Neutrophil (primary cell): ENCODE results near the gene NKG7.

ENCODE experiments used
- H3K27ac ChIP-seq: fragments of 200-600 bp; sonication (generic); 2 replicates; pipeline ENCODE4 v1.5.1; 2016; ENCODE audit warnings: mild to moderate bottlenecking, moderate library complexity
- H3K27me3 ChIP-seq: fragments of 200-600 bp; sonication (generic); 2 replicates; pipeline ENCODE4 v1.6.0; 2016; ENCODE audit warnings: mild to moderate bottlenecking
- H3K36me3 ChIP-seq: fragments of 200-600 bp; sonication (generic); 2 replicates; pipeline ENCODE4 v1.5.1; 2017
- H3K4me1 ChIP-seq, 2 experiments: fragments of 200-600 bp in 1 of 2; sonication (generic) in 1 of 2; 1 replicate in 1 of 2; 2 replicates in 1 of 2; pipeline versions ENCODE4 v1.5.1 to v1.6.1; 2013 to 2016; ENCODE audit warnings: low read depth in 1 of 2, low read length in 1 of 2, mild to moderate bottlenecking in 1 of 2, moderate library complexity in 1 of 2; ENCODE audit not compliant: control insufficient read depth in 1 of 2, insufficient read depth in 1 of 2
- H3K4me3 ChIP-seq, 2 experiments: fragments of 200-600 bp in 1 of 2; sonication (generic) in 1 of 2; 1 replicate in 1 of 2; 2 replicates in 1 of 2; pipeline ENCODE4 v1.5.1; 2013 to 2016; ENCODE audit warnings: low read depth in 1 of 2, low read length in 1 of 2, mild to moderate bottlenecking in 1 of 2, moderate library complexity in 1 of 2
- H3K9me3 ChIP-seq: fragments of 200-600 bp; sonication (generic); 2 replicates; pipeline ENCODE4 v1.5.1; 2016
- TF ChIP-seq, protein P1 (sequence below): fragments of 200-600 bp; sonication (generic); IDR thresholded peaks from 2 replicates; pipeline ENCODE4 v1.5.1; 2016; ENCODE audit warnings: antibody characterized with exemption

The NKG7 gene

DNA sequence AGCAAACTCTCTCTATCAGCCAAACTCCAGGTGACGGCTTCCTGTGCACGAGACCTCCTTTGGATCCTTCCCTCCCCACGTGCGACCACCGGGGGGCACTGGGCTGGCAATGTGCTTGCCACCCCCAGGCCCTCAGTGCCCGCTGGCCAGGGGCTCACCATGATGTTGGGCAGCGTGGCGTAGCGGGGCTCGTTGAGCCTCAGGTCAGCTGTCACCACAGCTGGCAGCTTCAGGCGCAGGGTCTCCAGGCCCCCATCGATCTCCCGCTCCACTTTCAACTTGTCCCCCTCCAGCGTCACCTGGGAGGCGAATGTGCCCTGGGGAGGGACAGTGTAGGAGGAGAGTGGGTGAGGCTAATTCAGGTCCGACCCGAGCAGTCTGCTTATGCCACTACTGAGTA lies 25.7 kb downstream of the NKG7 start:
- H3K4me1 ChIP-seq = no peaks in the 10 kb centered on the region
- TF ChIP-seq, protein P1, sequence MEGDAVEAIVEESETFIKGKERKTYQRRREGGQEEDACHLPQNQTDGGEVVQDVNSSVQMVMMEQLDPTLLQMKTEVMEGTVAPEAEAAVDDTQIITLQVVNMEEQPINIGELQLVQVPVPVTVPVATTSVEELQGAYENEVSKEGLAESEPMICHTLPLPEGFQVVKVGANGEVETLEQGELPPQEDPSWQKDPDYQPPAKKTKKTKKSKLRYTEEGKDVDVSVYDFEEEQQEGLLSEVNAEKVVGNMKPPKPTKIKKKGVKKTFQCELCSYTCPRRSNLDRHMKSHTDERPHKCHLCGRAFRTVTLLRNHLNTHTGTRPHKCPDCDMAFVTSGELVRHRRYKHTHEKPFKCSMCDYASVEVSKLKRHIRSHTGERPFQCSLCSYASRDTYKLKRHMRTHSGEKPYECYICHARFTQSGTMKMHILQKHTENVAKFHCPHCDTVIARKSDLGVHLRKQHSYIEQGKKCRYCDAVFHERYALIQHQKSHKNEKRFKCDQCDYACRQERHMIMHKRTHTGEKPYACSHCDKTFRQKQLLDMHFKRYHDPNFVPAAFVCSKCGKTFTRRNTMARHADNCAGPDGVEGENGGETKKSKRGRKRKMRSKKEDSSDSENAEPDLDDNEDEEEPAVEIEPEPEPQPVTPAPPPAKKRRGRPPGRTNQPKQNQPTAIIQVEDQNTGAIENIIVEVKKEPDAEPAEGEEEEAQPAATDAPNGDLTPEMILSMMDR = no peak
- H3K4me3 ChIP-seq = no peak overlapping the region

DNA sequence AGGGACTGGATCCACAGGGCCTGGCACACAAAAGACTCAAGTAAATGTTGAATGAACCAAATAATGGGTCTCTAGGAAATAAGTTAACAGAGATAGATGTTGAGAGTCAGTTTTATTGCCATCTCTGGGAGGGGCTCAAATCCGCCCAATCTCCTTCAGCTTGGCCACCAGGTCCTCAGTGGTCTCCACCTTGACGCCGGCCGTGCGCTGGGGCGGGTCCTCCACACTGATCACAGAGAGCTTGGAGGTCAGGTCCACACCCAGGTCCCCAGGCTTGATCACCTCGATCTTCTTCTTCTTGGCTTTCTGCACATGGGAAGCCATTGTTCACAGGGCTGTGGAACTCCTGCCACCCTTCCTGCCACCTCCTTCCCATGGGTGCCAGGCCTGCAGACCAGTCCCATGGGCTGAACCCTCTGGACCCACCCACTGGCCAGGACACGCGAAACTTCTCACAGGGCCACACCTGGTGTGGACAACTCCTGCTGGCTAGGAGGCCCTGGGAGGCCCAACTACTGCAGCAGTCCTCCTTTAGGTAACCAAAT lies 27.3 kb downstream of the NKG7 start:
- Histone ChIP-seq H3K36me3 (peaks cover 53% of the 10 kb centered on the region), H3K27ac (no peak overlapping the region)
- TF ChIP-seq, protein P1 = no peak

More for the DNA sequence above, 25.7 kb downstream of the NKG7 start:
- H3K27ac ChIP-seq = no peak overlapping the region
- peaks cover 67% of the 10 kb centered on the region for H3K36me3 ChIP-seq
- peaks cover 11% of the 10 kb centered on the region for H3K27me3 ChIP-seq
- H3K9me3 ChIP-seq = no peaks in the 10 kb centered on the region

DNA sequence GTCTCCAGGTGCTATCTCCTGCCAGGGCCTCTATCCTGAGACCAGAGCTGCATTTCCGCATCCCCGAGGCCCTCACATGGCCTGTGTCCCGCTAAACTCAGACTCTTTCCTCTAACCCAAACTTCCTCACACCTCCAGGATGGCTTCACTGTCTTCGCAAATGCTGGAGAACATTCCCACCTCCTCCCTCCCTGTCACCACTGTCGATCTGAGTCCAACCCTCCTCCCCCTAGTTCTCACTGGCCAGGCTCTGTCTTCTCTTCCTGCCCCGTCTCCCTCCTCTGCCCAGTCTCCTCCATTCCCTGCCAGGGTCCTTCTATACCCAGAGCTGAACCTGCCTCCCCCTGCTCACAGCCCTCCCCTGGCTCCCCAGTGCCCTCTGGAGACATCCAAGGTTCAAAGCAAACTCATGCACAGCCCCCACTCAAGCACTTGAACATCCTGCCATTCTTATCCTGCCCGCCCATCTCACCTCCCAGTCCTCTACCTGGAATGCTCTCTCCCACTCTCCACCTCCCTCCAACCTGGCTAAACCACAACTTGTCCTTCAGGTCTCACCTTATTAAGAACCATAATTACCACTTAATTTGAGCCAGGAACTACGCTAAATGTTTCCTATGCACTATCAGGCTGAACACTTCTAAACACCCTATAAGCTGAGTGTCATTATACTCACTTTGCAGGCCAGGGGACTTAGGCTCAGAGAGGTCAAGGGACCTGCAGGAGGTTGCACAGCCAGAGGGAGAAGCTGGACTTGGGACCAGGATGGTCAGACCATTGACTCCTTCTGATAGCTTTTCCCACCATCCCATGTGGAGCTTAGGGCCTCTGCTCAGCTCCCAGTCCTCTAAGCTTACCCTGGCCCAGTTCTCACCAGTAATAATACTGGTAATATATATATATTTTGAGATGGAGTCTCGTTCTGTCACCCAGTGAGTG lies 29.6 kb downstream of the NKG7 start:
- no peak overlapping the region for H3K27ac ChIP-seq
- peaks cover 37% of the 10 kb centered on the region for H3K36me3 ChIP-seq
- TF ChIP-seq, protein P1 = no peak
- H3K27me3 ChIP-seq = peaks cover 36% of the 10 kb centered on the region
- no peaks in the 10 kb centered on the region for H3K9me3 ChIP-seq
- no peak overlapping the region for H3K4me3 ChIP-seq
- peaks cover 18 to 23% of the 10 kb centered on the region in 2 experiments for H3K4me1 ChIP-seq

More for the DNA sequence above, 27.3 kb downstream of the NKG7 start:
- Histone ChIP-seq H3K27me3 (peaks cover 26% of the 10 kb centered on the region), H3K4me3 (no peak overlapping the region), H3K4me1 (peaks cover 3 to 5% of the 10 kb centered on the region in 2 experiments), H3K9me3 (no peaks in the 10 kb centered on the region)

DNA sequence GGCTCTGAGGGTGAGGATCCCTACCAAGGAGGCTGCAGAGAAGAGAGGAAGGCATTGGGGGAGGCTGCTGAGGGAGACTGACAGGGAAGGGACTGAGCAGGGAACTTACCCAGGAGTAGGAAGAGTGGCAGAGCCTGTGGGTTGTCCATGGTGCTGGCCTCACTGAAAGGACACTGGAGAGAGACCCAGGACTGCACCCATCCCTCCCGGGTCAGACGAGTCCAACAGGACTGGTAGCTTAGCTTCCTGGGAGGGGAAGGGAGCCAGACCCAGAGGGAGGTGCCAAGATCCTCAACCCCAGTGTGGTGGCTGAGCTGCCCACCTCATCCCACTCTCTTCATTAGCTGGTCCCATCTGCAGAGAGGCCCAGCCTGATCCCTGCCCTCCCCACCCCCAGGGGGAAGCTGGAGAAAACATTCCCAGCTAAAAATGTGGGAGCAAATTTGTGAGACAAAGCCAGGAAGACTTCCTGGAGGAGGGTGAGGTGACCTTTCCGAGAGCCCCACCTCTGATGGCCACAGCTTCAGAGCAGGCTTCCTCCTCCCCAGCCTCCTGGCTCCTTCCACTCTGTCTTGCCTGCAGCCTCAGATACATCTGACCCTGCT lies 30.4 kb downstream of the NKG7 start, which contains the start of gene VSIG10L:
TSS of gene VSIG10L (minus strand) at position 164 of the 605 bp plus-strand sequence. CDS start at position 149, 15 bp downstream.
- peaks cover 18 to 23% of the 10 kb centered on the region in 2 experiments for H3K4me1 ChIP-seq
- no peak within 1 kb of the TSS for H3K27ac ChIP-seq
- TF ChIP-seq, protein P1 = no peak
- H3K4me3 ChIP-seq = no peak within 1 kb of the TSS
- peaks cover 29% of the 10 kb centered on the region for H3K36me3 ChIP-seq
- no peaks in the 10 kb centered on the region for H3K9me3 ChIP-seq
- H3K27me3 ChIP-seq = peaks cover 36% of the 10 kb centered on the region

DNA sequence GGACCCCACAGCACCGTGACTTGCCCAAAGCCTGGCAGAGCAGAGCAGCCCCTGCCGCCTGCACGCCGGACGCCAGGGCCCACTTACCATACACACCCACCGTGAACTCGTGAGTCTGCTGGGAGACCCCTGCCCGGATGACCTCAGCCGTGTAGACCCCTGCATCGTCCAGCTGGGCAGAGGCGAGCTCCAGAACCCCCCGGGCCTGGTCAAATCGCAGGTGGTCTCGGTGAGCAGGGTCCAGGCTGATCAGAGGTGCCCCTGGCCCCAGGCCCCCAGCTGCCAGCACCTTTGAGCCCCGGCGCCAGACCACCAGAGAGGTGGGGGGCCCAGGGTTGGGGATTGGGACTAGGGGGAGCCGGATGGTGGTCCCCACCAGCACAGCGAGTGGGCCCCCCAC lies 31.4 kb downstream of the NKG7 start:
- H3K9me3 ChIP-seq = no peaks in the 10 kb centered on the region
- H3K4me1 ChIP-seq = peaks cover 18 to 23% of the 10 kb centered on the region in 2 experiments
- H3K27ac ChIP-seq = no peak overlapping the region
- no peak overlapping the region for H3K4me3 ChIP-seq
- H3K36me3 ChIP-seq = peaks cover 18% of the 10 kb centered on the region
- H3K27me3 ChIP-seq = peaks cover 36% of the 10 kb centered on the region
- TF ChIP-seq, protein P1 = no peak
